Left ventricle myocardium superior (tissue), 1 donor: Measurements from ENCODE around the gene WWC1. TPM values are rescaled to one million over a fixed set of nuclear protein-coding genes. Genes with fewer than 3 reads are reported as not detected.
"Not testable (repeated sequence)": the region's sequence is repeated elsewhere in the genome, so short reads cannot be mapped to it uniquely, and the experiment has no call there.

ENCODE experiments used
- ATAC-seq: fragments of 200-7000 bp; cut with Tn5 transposase; one replicate; pipeline ENCODE4 v1.9.1; 2020; ENCODE audit warnings: mild to moderate bottlenecking, moderate library complexity
- DNase-seq: peaks from one replicate; pipeline ENCODE4 v3.0.0-alpha.2; 2020
- intact Hi-C: fragments of 100-400 bp; cut with micrococcal nuclease; formaldehyde crosslinking; loops from one replicate; pipeline ENCODE4 v1.11.0; 2022
- total RNA-seq: library from RNA; stranded (reverse); fragmentation: NEBNext Ultra II Directional; extraction: Animal tissue kit (Norgen Biotek cat#: 25700); gene quantifications from one replicate; pipeline ENCODE4 v1.2.1, GENCODE V29; 2021
- donor health status: DM: no; HTN: yes; CAD: no; lungs with severe emphysema.

Gene WWC1
- total RNA-seq, 1 donor from 2014 or later, result 4.3 TPM

- DNase-seq (no peak), ATAC-seq (no peak)
- intact Hi-C loops, result no loop called here
Measured at GRCh38 chr5:168284809-168285208, 6.6 kb upstream of the WWC1 start.

GRCh38 chr5:168285696-168286095 is 5.7 kb upstream of the WWC1 start:
- intact Hi-C loops, result no loop called here
- no peak for DNase-seq
- ATAC-seq, result no peak

GRCh38 chr5:168286386-168286785 is 5.1 kb upstream of the WWC1 start:
- intact Hi-C loops, result no loop called here
- ATAC-seq (no peak), DNase-seq (no peak)

- DNase-seq, ATAC-seq, intact Hi-C loops: not testable (repeated sequence)
Measured at GRCh38 chr5:168286863-168287262, 4.6 kb upstream of the WWC1 start.

GRCh38 chr5:168287362-168287761 is 4.1 kb upstream of the WWC1 start:
- intact Hi-C loops, result no loop called here
- ATAC-seq (no peak), DNase-seq (no peak)

GRCh38 chr5:168288349-168289245 is 2.8 kb upstream of the WWC1 start:
- intact Hi-C loops, result no loop called here

GRCh38 chr5:168290902-168291341 is 523 bp upstream of the WWC1 start:
- intact Hi-C loops, result no loop called here
- no peak for DNase-seq
- ATAC-seq, result no peak

More at GRCh38 chr5:168288349-168289245, 2.8 kb upstream of the WWC1 start:
- ATAC-seq (no peak), DNase-seq (no peak)

- intact Hi-C loops, result no loop called here
- DNase-seq (no peak), ATAC-seq (peak; percentile 19)
Measured at GRCh38 chr5:168291964-168292785, 730 bp downstream of the WWC1 start.

GRCh38 chr5:168292786-168293696 is 1.6 kb downstream of the WWC1 start:
- ATAC-seq, result no peak

GRCh38 chr5:168295574-168296201 is 4.2 kb downstream of the WWC1 start:
- intact Hi-C loops, result no loop called here
- DNase-seq (no peak), ATAC-seq (peak; percentile 56)

More at GRCh38 chr5:168292786-168293696, 1.6 kb downstream of the WWC1 start:
- DNase-seq, result no peak
- intact Hi-C loops, result no loop called here

- ATAC-seq (no peak), DNase-seq (no peak)
- intact Hi-C loops, result no loop called here
Measured at GRCh38 chr5:168296682-168297081, 5.2 kb downstream of the WWC1 start.

GRCh38 chr5:168298949-168299348 is 7.5 kb downstream of the WWC1 start:
- ATAC-seq, result no peak
- DNase-seq, result no peak
- intact Hi-C loops, result no loop called here

GRCh38 chr5:168299372-168299771 is 7.9 kb downstream of the WWC1 start:
- intact Hi-C loops, result no loop called here
- ATAC-seq (no peak), DNase-seq (no peak)

GRCh38 chr5:168300326-168301182 is 9.1 kb downstream of the WWC1 start:
- ATAC-seq, result no peak
- no peak for DNase-seq
- intact Hi-C loops, result no loop called here

GRCh38 chr5:168301593-168302390 is 10.3 kb downstream of the WWC1 start:
- ATAC-seq, result no peak
- intact Hi-C loops, result no loop called here
- DNase-seq, result no peak

- no peak for ATAC-seq
Measured at GRCh38 chr5:168302785-168303184, 11.3 kb downstream of the WWC1 start.

More at GRCh38 chr5:168302785-168303184, 11.3 kb downstream of the WWC1 start:
- no peak for DNase-seq
- intact Hi-C loops, result no loop called here
